Osteocyte (in vitro differentiated cells): ENCODE results near the gene SH3RF1. TPM values are rescaled to one million over a fixed set of nuclear protein-coding genes. Genes with fewer than 3 reads are reported as not detected.
"Not testable (repeated sequence)": the region's sequence is repeated elsewhere in the genome, so short reads cannot be mapped to it uniquely, and the experiment has no call there.

ENCODE experiments used
- DNase-seq: peaks from one replicate; pipeline ENCODE4 v3.0.0; 2021; ENCODE audit warnings: mixed read lengths; ENCODE audit not compliant: unreplicated experiment; ENCODE audit errors: extremely low spot score
- H3K27ac Mint-ChIP-seq: one replicate; pipeline ENCODE4 v1.8.0; 2021; ENCODE audit warnings: mild to moderate bottlenecking, mixed read lengths; ENCODE audit not compliant: unreplicated experiment
- H3K27me3 Mint-ChIP-seq: one replicate; pipeline ENCODE4 v1.8.0; 2021; ENCODE audit warnings: mixed read lengths; ENCODE audit not compliant: unreplicated experiment
- H3K36me3 Mint-ChIP-seq: one replicate; pipeline ENCODE4 v1.8.0; 2021; ENCODE audit warnings: mixed read lengths; ENCODE audit not compliant: unreplicated experiment
- H3K4me1 Mint-ChIP-seq: one replicate; pipeline ENCODE4 v1.8.0; 2021; ENCODE audit warnings: mixed read lengths; ENCODE audit not compliant: unreplicated experiment
- H3K4me3 Mint-ChIP-seq: one replicate; pipeline ENCODE4 v1.8.0; 2021; ENCODE audit warnings: mild to moderate bottlenecking, moderate library complexity, mixed read lengths; ENCODE audit not compliant: unreplicated experiment
- H3K9me3 Mint-ChIP-seq: one replicate; pipeline ENCODE4 v1.8.0; 2021; ENCODE audit warnings: mixed read lengths; ENCODE audit not compliant: unreplicated experiment
- total RNA-seq: library from RNA; stranded (reverse); gene quantifications from 2 replicates; pipeline ENCODE4 v1.2.1, GENCODE V29; 2021
- TF ChIP-seq, protein P1 (sequence below): fragments of 200-600 bp; sonication (generic); IDR thresholded peaks from 2 replicates; pipeline ENCODE4 v1.5.0; 2021; ENCODE audit warnings: antibody characterized with exemption, mild to moderate bottlenecking, moderate library complexity

SH3RF1 gene
- total RNA-seq, 1 donor from 2014 or later: 31.8 TPM

GRCh38 chr4:169184686-169185085 is 86.1 kb downstream of the SH3RF1 start:
- H3K27me3 Mint-ChIP-seq: no peaks in the 10 kb centered on the region
- H3K4me1 Mint-ChIP-seq: peaks cover 60% of the 10 kb centered on the region
- TF ChIP-seq, protein P1, sequence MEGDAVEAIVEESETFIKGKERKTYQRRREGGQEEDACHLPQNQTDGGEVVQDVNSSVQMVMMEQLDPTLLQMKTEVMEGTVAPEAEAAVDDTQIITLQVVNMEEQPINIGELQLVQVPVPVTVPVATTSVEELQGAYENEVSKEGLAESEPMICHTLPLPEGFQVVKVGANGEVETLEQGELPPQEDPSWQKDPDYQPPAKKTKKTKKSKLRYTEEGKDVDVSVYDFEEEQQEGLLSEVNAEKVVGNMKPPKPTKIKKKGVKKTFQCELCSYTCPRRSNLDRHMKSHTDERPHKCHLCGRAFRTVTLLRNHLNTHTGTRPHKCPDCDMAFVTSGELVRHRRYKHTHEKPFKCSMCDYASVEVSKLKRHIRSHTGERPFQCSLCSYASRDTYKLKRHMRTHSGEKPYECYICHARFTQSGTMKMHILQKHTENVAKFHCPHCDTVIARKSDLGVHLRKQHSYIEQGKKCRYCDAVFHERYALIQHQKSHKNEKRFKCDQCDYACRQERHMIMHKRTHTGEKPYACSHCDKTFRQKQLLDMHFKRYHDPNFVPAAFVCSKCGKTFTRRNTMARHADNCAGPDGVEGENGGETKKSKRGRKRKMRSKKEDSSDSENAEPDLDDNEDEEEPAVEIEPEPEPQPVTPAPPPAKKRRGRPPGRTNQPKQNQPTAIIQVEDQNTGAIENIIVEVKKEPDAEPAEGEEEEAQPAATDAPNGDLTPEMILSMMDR: no peak
- H3K9me3 Mint-ChIP-seq: no peaks in the 10 kb centered on the region
- H3K4me3 Mint-ChIP-seq: no peak overlapping the region
- H3K27ac Mint-ChIP-seq: no peak overlapping the region
- peaks cover 2% of the 10 kb centered on the region for H3K36me3 Mint-ChIP-seq
- no peak for DNase-seq

DNA sequence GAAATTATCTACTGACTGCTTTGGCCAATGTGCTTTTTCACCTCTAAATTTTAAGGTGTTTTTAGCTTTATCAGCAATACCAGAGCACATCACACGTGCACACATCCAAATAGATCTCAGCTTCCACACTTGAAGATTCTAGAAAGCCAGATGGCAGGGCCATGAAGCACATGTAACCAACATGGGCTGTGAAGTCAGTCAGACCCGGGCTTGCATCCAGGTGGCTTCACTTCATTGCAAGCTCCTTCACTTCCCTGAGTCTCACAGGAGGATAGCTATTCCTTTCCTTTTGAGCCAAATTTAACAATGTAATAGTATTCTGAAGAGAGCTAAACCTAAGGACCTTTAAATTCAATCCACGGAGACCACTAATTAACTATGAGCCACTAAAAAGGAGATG is 86.5 kb downstream of the SH3RF1 start:
- TF ChIP-seq, protein P1: no peak
- H3K9me3 Mint-ChIP-seq: no peaks in the 10 kb centered on the region
- no peak overlapping the region for H3K4me3 Mint-ChIP-seq
- H3K27ac Mint-ChIP-seq: no peak overlapping the region
- H3K27me3 Mint-ChIP-seq: no peaks in the 10 kb centered on the region
- DNase-seq: no peak
- peaks cover 60% of the 10 kb centered on the region for H3K4me1 Mint-ChIP-seq
- peaks cover 2% of the 10 kb centered on the region for H3K36me3 Mint-ChIP-seq

DNA sequence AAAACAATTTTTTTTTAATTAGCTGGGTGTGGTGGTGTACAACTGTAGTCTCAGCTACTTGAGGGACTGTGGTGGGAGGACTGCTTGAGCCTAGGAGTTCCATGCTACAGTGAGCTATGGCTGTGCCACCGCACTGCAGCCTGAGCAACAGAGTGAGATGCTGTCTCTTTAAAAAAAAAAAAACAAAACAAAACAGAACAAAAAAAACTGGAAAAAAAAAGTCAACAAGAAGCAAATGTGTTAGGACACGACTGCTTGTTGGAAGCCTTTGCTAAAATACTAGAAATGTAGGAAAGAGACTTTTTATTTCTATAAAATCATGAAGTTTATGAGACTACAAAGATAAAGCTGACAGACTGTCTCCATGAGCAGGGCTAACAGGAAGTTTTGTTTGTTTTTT is 87.2 kb downstream of the SH3RF1 start:
- no peak overlapping the region for H3K27ac Mint-ChIP-seq
- no peak for DNase-seq
- no peaks in the 10 kb centered on the region for H3K27me3 Mint-ChIP-seq
- no peaks in the 10 kb centered on the region for H3K9me3 Mint-ChIP-seq
- H3K36me3 Mint-ChIP-seq: peaks cover 2% of the 10 kb centered on the region
- peaks cover 60% of the 10 kb centered on the region for H3K4me1 Mint-ChIP-seq
- TF ChIP-seq, protein P1: no peak
- no peak overlapping the region for H3K4me3 Mint-ChIP-seq

- H3K27me3 Mint-ChIP-seq: no peaks in the 10 kb centered on the region
- peaks cover 2% of the 10 kb centered on the region for H3K36me3 Mint-ChIP-seq
- peak overlapping the region; percentile 28 for H3K4me3 Mint-ChIP-seq
- H3K4me1 Mint-ChIP-seq: peaks cover 42% of the 10 kb centered on the region
- TF ChIP-seq, protein P1: no peak
- peak overlapping the region; percentile 80 for H3K27ac Mint-ChIP-seq
- H3K9me3 Mint-ChIP-seq: no peaks in the 10 kb centered on the region
- no peak for DNase-seq
These were observed 90.9 kb downstream of the SH3RF1 start for GRCh38 chr4:169179609-169180521.

- H3K4me3 Mint-ChIP-seq, DNase-seq, H3K9me3 Mint-ChIP-seq, H3K27me3 Mint-ChIP-seq, H3K36me3 Mint-ChIP-seq: not testable (repeated sequence)
- Mint-ChIP-seq H3K4me1 (peaks cover 38% of the 10 kb centered on the region), H3K27ac (peak overlapping the region; percentile 31)
These were observed 92.7 kb downstream of the SH3RF1 start for GRCh38 chr4:169178092-169178491.
